Bone marrow (tissue), 2 donors: Measurements from ENCODE around the gene IKZF1.
A peak's percentile ranks its signal among the peaks of the same experiment; 100 is the strongest.

Source experiments
- DNase-seq, 2 donors: peaks; one replicate each; lab custom pipeline; 2025; lab: John Stamatoyannopoulos, UW

IKZF1 gene

DNA sequence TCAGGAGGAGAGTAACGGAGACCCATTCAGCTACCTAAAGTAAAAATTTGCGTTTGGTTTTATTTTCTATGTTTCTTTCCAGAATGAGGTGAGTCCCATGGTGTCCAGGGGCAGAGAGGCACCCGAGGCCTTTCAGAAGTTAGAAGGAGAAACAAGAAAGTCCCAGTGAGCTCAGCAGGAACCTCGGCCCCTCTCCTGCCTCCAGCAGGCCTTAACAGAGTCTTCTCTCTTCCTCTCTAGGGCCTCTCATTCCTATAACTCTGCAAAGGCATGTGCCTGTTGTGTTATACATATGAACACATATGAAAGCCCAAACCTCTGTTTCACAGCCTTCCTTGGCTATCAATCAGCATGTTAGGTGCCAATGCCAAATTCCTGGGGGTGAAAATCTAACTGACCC, 20.8 kb upstream of the IKZF1 start:
- no peak for DNase-seq

DNA sequence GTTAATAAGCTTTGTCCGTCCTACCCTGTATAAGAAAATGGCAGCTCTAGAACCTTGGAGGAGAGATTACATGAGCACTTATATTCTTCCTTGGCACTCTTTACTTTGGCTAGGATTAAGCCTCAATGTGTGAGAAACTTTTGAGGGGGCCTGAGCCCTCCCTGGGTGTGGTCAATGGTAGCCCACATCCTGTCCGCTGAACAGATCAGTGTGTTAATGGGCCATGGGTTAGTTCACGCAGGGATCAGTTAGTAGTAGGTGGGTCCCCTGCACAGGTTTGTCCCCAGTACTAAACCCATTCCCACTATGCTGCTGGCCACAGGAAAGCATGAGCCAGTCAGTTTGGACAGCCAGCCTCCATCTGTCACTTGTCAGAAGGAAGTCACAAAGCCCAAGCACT, 20.2 kb upstream of the IKZF1 start:
- no peak for DNase-seq

DNA sequence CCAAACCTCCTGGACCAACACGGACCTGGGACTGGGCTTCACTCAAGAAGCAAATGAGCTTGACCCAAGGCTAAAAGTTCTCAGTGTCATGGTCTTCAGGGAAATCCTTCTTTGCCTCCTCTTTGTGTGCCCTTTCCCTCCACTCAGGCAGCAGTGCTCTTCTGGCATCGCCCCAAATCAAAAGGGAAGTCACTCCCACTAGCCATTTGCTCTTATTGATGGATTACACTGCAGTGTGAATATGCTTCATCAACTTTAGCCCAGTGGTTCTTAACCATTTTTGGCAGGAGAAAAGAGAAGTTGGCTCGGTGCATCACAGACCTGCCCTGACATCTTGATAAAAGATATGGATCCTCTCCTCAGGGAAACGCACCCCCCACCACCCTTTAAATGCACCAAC, 19.2 kb upstream of the IKZF1 start:
- DNase-seq: peak in 1 of 2 donors; percentile 11

DNA sequence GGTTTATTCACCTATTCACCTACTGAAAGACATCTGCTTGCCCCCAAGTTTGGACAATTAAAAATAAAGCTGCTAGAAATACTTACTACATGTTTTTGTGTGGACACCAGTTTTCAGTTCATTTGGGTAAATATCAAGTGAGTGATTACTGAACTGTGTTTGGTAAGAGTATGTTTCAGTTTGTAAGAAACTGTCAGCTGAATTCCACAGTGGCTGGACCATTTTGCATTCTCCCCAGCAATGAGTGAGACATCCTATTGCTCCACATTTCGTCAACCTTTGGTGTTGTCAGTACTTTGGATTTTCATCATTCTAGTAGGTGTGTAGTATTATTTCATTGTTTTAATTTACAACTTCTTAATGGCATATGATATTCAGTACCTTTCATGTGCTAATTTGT, 17.4 kb upstream of the IKZF1 start:
- no peak for DNase-seq

DNA sequence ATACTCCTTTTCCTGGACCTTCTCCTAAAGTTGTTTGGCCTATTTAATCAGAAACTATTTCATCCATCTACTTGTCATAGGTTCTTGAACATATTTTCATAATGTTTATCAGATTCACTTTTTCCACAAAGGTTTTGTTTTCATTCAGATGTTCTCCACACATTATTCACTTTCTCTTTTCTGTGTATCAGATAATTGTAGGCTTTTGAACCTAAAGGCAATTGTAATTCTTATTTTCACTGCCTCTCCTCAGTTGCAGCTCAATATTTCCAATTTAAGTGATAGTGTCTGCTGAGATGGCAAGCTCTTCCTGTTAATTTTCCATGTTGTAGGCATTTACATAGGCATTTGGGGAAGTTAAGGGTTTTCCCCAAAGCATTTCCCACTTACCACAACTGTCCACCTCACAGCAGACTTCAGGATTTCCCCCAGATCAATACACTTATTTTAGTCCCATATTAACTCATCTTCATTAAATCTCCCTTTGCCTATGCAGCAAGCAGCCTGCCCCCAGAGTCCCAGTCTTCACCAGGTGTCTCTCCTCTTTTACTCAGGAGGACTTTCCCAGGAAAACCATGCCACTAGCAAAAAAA, 12.3 kb upstream of the IKZF1 start:
- DNase-seq: no peak

DNA sequence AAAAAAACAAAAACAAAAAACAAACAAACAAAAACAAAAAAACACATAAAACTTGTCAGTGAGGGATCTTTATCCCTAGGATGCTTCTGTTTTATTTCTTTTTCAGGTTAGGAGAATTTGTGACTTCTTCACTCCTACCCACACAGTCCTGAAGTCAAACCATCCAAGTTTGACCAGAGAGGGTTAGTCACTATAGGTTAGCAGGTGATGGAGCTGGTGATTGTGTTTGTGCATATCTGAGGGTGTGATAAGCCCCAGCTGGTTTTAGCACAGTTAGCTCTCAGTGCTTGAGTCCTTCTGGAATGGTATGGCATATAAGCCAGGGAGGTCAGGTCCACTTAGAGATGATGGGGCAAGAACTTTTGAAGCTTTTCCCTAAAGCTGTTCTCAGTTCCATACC, 11.8 kb upstream of the IKZF1 start:
- DNase-seq: no peak

DNA sequence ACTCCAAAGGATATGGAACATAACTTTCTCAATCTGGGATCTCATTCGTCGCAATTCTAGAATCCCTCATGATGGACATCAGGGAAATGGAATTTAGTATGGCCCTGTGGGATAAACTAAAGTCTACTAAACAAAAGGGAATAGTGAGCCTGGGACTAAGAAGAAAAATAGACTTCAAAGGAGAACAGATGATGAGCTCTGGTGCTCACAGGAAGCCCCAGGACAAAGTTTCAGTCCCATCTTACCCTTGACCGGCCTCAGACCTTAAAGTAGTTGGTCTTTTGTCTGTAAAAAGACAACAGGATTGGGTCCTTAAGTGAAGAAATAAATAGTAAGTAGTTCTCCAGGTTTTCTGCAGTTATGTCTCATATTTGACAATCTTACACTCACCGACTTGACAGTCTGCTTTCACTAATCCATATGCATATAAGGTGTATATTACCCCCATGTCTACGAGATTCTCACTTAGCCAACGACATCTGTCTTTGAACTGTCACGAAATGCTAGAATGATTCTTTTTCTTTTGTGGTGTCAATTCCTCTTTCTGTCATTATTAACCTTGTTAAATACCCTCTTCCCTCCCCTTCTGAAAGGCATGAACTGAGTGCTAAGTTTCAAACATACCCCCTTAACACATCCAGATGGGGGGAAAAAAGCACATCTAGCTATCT, 10.9 kb upstream of the IKZF1 start:
- DNase-seq: no peak

DNA sequence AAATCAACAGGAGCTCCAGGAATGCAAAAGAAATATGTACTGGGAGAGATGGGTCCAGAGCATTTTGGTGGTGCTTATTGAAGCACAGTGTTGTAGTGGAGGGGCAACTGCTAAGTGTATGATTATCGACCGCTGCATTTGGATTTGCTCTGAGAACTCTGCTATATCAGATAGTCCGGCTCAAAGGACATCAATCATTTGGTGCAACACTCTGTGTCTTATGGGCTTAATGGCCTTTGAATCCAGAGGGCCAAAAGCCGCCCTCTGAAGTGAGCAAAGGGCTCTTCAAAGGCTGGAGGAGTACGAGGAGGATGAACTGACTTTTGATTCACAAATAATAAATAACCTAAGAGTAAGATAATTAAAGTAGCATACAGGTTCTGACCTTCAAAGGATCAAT, 9.4 kb upstream of the IKZF1 start:
- DNase-seq: no peak

DNA sequence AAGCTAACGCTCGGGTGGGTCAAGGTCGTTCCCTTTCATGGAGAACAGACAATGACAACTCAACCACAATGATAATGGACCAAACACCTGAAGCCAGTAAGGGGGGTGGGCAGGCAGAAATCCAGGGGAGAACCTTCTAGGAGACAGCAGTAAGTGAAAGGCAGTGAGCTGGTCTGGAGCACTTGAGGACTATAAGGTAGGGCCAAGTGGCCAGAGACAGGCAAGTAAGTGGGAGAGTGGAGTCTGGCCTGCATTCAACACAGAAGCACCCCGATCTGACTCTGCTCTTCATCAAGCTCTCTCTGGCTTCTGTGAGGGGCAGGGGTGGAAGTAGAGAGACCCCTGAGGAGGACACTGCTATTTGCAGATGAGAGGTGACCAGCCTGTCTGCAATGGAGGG, 7.7 kb upstream of the IKZF1 start:
- no peak for DNase-seq

DNA sequence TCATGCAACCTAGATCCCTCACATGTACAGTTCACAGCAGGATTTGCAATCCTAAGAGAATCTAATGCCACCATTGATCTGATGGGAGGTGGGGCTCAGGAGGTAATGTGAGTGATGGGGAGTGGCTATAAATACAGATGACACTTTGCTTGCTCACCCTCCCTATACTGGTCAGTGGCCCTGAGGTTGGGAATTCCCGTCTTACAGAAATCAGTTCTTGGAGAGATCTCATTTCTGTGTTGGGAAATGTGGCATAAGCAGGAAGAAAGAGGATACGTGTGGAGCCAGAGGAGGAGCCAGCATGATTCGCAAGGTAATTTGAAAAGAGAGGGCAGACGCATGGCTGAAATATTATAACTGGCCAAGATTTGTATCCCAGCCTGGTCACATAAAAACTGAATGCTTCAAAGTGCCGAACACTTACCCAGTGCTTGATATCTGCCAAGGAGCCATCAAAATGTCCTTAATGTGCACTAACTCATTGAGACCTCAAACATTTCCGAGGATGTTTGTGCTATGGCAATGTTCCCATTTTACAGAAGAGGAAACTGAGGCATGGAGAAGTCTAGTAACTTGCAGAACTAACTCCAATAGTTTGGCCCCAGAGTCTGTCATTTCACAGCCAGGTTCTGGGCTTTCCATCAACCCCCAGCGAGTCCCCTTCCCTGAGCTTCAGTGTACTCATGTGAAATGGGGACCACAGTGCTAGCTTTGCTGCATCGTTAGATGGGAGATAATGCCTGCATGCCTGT, 5.5 kb upstream of the IKZF1 start:
- DNase-seq: no peak

DNA sequence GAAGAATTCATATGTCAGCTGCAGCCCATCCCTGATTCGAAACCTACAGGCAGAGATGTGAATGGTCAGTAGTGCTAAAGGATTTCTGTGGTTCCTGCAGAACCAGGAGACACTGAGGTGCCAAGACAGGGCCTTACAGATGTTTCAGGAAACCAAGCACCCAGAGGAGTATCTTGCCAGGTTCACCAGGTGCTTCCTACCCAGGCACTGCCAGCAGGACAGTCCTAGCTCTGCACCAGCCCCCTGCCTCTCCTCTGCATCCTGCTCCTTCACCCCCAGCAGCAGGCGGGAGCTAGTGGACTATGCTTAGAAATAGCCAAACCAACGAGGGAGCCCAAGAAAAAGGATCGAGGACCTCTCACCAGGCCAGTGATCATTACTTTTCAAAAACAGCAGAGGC, 4.2 kb upstream of the IKZF1 start:
- no peak for DNase-seq

DNA sequence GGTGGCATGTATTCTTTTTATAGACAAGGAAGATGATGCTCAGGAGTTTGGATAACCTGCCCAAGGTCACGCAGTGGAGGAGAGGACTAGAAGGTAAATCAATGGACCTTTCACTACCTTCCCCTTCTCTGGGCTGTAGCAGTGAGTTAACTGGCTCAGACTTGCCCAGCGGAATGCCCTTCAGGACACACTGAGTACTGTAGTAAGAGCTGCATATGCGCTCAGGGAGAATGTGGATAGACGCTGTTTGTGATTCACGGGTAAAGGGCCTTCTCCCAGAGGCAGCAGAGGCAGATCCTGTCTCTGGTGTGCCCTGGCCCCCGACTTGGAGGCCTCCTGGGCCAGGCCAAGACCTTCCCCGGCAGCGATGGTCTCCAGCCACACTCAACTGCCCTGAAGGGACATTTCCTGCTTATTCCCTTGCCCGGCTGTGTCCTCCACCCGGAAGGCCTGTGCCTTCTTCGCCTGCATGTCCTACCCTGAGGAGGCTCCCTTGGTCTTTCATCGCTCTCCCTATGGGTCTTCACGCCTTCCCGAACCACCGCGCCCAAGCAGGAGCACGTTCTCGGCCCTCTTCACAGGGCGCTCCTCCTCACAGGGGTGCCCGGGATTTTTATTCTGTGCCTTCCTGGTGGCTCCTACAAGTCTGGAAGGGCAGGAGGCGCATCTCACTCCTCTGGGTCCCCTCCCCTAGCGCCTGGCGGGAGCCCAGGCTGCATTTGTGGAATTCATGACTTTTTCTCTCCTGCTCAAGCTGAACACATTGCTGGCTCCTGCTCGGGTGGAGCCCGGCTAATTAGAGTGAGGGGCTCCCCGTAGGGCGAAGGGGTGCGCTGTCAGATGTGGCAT, 1.8 kb upstream of the IKZF1 start:
- no peak for DNase-seq

DNA sequence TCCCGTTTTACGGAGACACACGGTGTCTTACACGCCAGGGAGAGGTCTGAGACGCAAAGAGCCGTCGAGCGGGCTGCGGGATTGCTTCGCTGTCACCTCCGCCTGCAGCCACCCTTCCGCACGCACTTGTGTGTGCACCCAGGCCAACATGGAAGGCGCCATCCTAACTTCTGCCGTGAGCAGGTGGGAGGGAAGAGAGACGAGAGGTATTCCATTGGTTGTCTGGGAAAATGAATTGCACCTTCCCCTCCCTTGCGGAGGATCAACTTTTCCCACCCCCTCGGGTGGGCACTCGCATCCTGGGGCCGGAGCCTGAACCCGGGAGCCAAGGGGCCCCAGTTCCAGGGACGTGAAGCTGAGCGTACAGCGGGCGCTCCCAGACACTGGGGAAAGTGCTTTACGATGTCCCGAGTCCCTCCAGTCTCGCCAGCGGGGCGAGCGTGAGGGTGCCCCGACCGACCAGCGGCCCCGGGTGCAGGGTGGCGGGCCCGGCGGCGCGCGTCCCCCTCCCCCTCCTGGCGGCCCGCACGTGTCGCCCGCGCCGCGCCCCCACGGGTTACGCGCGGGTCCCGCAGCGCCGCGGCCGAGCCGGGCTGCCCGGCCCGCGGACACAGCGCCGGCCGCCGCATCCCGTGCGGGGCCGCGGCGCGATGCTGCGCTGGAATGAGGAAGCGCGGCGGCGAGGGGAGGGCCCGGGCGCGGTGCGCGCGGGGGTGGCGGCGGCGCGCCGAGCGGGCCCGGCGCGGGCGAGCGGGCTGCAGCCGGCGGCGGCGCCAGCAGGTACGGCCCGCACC, 984 bp upstream of the IKZF1 start:
- no peak for DNase-seq

DNA sequence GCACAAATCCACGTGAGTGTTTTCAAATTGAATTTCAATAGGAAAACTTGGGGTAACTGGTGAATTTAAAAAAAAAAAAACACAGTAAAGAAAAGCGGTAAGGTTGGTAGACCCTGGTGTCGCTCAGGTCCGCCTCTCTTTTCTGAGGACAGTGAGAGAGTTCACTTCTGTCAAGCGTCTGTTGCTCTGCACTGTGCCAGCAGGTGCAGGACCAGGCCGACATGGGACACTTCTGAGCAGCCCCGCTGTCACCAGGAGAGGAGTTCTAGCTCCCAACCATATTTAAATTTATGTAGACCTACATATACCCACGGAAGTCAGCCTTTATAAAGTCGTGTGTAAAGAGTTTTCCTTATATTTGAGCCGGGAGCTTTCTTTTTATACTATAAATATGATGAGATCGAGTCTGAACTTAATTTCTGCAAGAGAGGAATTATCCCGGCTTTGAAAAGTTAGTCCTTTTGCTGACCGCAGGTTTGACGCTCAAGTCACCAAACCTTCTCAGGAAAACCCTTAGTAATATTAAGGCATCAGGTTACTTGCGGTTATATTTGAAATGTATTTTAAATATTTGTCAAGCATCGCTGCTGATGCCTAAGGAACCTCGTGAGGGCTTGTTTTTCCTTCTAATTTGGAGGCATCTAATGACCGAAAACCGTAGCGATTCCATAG, 531 bp downstream of the IKZF1 start:
- no peak for DNase-seq

DNA sequence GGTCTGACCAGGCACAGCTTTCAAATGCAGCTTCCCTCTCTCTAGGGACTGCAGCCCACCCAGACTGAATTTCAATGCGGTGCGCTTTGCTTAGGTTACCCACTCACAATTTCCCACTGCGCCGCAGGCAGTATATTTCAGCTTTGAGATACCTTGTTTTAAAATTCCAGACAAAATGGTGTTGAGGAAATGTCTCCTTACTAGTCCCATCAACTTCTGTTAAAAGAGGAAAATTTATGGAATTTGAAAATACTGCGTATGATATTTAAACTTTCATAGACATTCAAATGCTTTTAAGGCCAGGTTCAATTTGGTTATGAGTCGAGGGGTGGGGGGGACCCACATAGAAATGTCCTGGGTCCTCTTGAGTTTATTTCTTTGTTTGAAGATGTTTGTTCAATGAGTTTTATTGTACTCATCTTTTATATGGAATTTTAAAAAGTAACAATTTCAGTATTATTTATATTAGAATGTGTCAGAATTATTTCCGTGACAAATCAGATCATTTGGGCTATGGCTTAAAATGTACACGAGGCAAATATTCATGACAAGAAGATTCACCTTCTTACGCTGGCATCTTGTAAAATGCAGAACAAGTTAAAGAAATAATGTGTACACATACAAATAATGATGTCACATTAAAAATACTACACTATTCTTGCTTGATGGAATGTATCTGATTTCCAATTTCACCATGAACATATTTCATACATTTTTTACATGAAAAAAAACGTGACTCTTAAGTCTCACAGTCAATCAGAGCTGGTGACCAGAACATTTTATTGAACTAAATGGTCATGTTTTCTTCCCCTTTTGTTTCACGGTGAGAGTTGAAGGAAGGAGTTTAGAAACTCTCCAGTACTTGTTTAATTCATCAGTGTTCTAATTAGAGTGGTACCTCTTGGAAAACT, 1.3 kb downstream of the IKZF1 start:
- no peak for DNase-seq

DNA sequence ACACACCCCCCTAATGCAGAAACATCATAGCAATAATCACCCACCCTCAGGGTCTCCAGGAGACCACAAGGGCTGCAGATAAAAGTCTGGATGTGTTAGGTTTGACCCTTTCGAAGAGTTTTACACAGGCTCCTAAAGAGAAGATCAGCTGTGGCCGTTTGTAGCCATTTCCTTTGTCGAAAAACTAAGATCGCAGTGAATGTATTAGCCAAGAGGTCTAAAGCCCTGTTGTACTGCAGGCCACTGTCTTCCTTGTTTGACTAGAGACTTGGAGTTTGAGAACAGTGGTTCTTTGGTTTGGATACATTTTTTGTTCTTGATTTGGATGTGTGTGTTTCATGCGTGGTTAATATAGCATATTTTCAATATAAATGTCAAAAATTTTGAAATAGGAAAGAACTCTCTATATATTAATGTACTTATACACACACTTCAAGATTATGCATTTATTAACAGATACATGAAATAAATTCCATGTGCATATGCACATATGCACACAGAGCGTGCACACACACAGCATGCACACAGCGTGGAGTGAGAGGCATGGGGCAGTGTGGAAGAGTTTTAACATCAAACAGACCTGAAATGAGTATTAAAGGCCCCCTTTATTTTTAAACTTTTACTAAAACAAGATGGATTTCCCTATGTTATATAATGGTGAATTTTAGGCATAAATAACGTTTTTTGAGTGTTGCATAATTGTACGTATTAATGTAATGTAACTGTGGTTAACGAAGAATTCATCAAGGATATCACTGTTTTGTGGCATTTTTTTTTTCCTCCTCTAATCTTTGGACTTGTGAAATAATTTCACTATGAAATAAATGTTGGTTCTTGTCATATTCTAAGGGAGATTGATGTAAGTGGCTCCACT, 2.2 kb downstream of the IKZF1 start:
- DNase-seq: no peak

DNA sequence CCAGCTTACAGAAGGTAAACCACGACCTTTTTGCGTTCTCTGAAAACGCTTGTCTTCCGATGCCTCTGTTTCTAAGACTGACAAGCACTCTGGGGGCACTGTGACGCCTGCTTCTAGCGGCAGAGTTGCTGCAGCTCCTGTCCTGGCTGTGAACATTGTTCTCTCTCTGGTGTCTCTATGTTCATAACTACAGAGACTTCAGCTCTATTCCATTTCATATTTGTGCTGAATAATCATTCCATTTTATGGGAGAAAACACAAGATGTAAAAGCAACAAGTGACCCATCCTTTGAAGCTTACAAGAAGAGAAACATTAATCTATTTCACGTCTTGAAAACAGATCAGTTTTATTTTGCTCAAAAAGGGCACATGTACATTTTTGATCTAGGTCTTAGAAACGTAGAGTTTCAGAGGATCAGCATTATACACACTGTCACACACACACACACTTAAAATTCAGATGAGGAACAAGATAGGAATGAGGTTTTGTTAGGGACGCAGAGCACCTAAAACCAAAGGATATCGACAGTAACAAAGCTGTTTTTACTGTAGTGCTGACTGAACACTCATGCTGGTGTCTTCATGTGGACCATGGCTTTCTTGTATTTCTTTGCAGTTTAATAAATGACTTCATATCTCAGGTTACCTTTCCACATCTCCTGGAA, 3.0 kb downstream of the IKZF1 start:
- DNase-seq: peak in 1 of 2 donors; percentile 32

DNA sequence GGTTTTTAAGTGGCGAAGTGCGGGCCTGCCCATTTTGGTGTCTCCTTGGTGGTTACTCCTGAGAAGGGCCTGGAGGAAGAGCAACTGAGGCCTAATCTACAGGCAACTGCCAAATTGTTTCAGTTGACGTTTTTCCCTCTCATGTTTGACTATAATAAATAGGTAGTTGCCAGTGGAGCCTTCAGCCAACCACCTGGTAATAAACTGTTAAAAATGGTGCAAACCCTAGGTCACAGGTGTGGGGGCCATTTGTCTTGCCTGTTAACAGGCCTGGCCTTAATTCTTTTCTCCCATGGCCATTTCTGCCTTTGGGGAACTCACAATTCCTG, 3.7 kb downstream of the IKZF1 start:
- no peak for DNase-seq
